Skeletal muscle cell (primary cell): Measurements from ENCODE around the gene DDX54.
"Not testable (repeated sequence)": the region's sequence is repeated elsewhere in the genome, so short reads cannot be mapped to it uniquely, and the experiment has no call there.

Source experiments
- DNase-seq: peaks from one replicate; pipeline ENCODE4 v3.0.0-alpha.2; 2010; ENCODE audit warnings: low read depth
- H3K4me3 ChIP-seq: 2 replicates; pipeline ENCODE4 v1.5.1; 2011; ENCODE audit warnings: low read depth, mild to moderate bottlenecking, control low read depth, low read length, moderate library complexity

DDX54 gene

GRCh38 chr12:113149361-113150150 is 35.7 kb downstream of the DDX54 start, which contains the start of gene CFAP73:
TSS of gene CFAP73 (plus strand) at chr12:113149724. CDS start at chr12:113149858, 134 bp downstream.
- H3K4me3 ChIP-seq, result peak within 1 kb of the TSS; percentile 7
- DNase-seq, result peak; percentile 56

DNA sequence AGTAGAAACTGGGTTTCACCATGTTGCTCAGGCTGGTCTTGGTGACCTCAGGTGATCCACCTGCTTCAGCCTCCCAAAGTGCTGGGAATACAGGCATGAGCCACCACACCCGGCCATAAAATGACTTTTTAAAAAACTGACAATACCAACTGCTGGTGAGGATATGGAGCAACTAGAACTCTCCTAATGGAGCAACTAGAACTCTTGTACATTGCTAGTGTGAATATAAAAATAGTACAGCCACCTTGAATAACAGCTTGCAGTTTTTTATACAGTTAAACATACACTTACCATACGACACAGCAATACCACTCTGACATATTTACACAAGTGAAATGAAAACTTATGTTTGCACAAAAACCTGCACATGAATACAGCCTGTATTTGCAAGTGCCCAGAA is 38.3 kb downstream of the DDX54 start:
- DNase-seq, result no peak

DNA sequence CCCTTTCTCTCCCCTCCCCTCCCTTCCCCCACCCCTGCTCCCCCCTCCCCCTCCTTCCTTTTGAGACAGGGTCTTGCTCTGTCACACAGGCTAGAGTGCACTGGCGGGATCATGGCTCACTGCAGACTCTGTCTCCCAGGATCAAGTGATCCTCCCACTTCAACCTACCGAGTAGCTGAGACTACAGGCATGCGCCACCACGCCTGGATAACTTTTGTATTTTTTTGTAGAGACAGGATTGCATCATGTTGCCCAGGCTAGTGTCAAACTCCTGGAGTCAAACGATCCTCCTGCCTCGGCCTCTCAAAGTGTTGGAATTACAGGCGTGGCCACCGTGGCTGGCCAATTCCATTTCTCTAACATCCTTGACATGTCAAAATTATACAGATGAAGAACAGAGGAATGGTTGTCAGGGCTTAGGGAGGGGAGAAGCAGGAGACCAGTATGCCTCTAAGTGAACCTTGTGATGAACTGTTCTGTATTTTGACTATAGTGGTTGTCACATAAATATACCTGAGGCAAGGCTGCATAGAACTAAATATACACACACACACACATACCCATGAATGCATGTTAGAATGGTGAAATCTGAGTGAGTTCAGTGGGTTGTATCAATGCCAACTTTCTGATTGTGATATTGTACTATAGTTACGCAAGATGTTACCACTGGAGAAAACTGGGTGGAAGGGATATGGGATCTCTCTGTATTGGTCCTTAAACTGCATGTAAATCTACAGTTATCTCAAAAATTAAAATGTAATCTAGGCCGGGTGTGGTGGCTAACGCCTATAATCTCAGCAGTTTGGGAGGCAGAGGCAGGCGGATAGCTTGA is 39.3 kb downstream of the DDX54 start:
- DNase-seq, result no peak
- no peak overlapping the region for H3K4me3 ChIP-seq

More for the DNA sequence above, 38.3 kb downstream of the DDX54 start:
- H3K4me3 ChIP-seq, result no peak overlapping the region

DNA sequence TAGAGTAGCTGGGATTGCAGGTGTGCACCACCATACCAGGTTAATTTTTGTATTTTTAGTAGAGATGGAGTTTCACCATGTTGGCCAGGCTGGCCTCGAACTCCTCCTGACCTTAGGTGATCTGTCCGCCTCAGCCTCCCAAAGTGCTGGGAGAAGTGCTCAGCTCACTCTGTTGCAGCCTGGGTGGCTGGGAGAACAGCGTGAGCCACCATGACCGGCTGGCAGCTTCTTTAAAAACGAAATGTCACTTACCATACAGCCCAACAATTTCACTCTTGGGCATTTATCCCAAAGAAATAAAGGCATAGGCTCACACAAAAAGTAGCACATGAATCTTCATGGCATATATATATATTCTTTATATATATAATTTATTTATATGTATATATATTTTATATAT is 40.5 kb downstream of the DDX54 start:
- no peak overlapping the region for H3K4me3 ChIP-seq
- DNase-seq, result no peak

- DNase-seq, result no peak
Observed at GRCh38 chr12:113143959-113144358, 41.3 kb downstream of the DDX54 start.

GRCh38 chr12:113142886-113143332 is 42.4 kb downstream of the DDX54 start:
- no peak overlapping the region for H3K4me3 ChIP-seq

More at GRCh38 chr12:113143959-113144358, 41.3 kb downstream of the DDX54 start:
- no peak overlapping the region for H3K4me3 ChIP-seq

DNA sequence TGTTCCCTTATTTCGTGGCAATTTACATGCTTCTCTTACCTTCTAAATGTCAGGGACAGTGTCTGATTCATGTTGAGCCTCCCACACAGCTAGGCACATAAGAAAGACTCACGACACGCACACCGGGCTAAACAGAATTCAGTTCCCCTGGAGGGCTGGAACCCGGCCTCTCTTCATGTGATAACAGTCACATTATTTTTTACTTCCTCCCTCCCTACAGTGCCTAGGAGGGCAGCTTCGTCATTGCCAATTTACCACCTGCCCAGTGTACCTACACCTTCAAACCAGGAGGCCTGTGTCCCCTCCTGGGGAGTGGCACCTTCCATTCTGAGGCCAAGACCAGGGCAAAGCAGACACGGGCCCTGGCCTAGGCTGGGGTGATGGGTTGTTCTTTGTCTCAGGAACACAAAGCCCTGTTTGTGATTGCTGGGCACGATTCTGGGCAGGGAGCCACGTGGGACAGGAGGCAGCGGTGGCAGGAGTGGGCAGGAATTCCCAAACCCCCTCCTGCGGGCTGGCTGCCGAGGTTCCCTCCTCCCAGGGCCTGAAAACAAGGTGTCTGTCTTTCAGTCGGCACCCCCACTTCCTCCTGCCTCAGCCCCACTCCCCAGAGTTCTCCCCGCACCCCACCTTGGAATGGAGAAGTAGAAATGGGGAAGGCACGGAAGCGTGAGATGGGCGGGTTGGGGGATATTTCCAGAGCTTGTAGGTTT is 42.9 kb downstream of the DDX54 start:
- no peak overlapping the region for H3K4me3 ChIP-seq

More at GRCh38 chr12:113142886-113143332, 42.4 kb downstream of the DDX54 start:
- no peak for DNase-seq

DNA sequence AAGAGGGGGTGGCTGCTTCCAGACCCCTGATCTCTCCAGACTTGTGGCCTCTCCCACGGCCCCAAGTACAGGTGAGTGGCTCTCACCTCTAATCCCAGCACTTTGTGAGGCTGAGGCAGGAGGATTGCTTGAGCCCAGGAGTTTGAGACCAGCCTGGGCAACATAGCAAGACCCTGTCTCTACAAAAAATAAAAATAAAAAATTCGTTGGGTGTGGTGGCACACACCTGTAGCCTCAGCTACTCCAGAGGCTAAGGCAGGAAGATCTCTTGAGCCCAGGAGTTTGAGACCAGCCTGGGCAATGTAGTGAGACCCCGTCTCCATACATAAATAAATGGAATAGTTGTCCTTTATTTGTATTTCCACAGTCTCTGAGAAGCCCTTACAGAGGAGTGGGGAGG is 43.6 kb downstream of the DDX54 start:
- not testable (repeated sequence) for DNase-seq, H3K4me3 ChIP-seq

More for the DNA sequence above, 42.9 kb downstream of the DDX54 start:
- no peak for DNase-seq

DNA sequence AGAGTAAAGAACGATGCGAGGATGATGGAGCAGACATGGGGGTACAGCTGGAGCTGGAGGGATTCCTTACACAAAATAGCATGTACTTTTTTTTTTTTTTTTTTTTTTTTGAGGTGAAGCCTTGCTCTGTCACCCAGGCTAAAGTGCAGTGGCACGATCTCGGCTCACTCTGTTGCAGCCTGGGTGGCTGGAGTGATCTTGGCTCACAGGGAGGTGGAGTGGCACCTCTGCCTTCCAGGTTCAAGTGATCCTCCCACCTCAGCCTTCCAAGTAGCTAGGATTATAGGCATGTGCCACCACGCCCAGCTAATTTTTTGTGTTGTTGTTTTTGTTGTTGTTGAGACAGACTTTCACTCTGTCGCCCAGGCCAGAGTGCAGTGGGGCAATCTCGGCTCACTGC is 44.6 kb downstream of the DDX54 start:
- H3K4me3 ChIP-seq, result no peak overlapping the region
- DNase-seq, result no peak

GRCh38 chr12:113138826-113139225 is 46.5 kb downstream of the DDX54 start:
- no peak overlapping the region for H3K4me3 ChIP-seq
- DNase-seq, result no peak

DNA sequence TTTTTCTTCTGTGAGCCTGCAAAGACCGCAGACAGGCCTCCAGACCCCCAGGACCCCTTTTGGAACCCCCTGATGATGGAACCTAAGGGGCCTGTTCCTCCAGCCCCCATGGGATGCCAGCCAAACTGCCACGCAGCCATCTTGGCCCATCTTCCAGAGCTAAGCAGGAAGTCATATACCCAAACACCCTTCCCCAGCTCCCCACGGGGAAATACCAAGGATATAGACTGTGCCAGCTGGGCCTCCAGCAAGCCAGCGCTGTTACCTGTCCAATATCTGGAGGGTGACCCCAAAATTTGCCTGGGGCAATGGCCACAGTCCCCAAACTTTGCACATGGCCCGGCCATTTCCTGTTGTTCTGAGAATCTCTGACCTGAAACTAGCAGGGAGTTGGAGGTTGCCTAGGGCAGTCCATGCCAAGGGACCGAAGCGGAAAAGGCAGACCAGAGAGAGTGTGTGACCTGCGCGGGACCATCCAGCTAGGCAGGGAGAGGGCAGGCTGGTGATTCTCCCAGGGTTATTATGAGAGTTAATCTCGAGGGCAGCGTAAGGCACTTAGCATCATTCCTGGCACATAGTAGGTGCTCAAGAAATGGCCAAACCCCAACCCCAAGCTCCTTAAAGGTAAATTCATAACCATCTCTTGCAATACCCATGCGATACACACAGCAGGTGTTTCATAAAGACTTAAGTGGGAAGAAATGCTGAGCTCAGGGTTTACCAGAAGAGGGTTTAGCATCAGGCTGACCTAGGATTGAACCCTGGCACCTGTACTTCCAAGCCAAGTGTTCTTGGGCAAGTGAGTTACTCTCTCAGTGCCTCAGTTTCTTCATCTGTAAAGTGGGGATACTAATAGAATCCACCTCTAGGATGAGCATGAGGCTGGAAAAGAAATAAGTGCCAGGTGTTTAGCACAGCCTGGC is 47.2 kb downstream of the DDX54 start:
- H3K4me3 ChIP-seq, result no peak overlapping the region
- no peak for DNase-seq

DNA sequence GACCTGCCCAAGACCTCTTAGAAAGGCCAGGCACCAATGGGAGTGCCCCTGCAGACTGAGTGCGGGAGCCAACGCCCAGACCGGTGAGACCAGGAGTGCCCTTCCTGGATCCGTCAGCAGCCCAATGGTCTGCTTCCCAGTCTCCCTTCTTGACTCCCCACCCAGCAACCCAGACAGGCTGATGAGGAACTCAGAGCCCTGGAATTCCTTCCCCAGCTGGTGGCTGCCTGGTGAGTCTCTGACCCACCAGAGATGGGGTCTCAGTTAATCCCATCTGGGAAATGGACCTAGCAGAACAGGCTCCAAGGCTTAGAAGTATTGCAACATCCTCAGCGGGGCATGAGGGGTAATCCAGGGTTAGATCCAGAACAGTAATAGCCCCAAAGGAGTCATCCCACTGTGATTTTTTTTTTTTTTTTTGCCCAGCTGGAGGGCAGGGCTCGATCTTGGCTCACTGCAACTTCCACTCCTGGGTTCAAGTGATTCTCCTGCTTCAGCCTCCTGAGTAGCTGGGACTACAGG is 48.2 kb downstream of the DDX54 start:
- DNase-seq, result no peak
- no peak overlapping the region for H3K4me3 ChIP-seq

GRCh38 chr12:113136128-113136989 is 48.9 kb downstream of the DDX54 start:
- DNase-seq, result no peak
- H3K4me3 ChIP-seq, result no peak overlapping the region

GRCh38 chr12:113135178-113136127 is 49.8 kb downstream of the DDX54 start, which contains the start of gene RASAL1:
TSS of gene RASAL1 (minus strand) at chr12:113135761. CDS start at chr12:113135462, 299 bp downstream.
- no peak for DNase-seq
- H3K4me3 ChIP-seq, result no peak within 1 kb of the TSS

GRCh38 chr12:113134521-113134951 is 50.7 kb downstream of the DDX54 start:
- DNase-seq, result no peak
- H3K4me3 ChIP-seq, result no peak overlapping the region

- DNase-seq, result no peak
- H3K4me3 ChIP-seq, result no peak overlapping the region
Observed at GRCh38 chr12:113134071-113134470, 51.2 kb downstream of the DDX54 start.
